Mesendoderm (in vitro differentiated cells): Measurements from ENCODE around the gene FCGR2B.
"Not testable (repeated sequence)": the region's sequence is repeated elsewhere in the genome, so short reads cannot be mapped to it uniquely, and the experiment has no call there.

Source experiments
- DNase-seq: peaks from one replicate; pipeline ENCODE4 v3.0.0; 2013
- H2AK5ac ChIP-seq: 2 replicates; pipeline ENCODE4 v1.6.1; 2013; ENCODE audit warnings: low read length, inconsistent platforms
- H2BK120ac ChIP-seq: 2 replicates; pipeline ENCODE4 v1.6.1; 2013; ENCODE audit warnings: low read depth, mild to moderate bottlenecking, low read length, moderate library complexity, mixed read lengths
- H2BK15ac ChIP-seq: replicated peaks from 2 replicates; pipeline ENCODE4 v1.6.1; 2013; ENCODE audit warnings: low read depth, mild to moderate bottlenecking, moderate library complexity
- H2BK5ac ChIP-seq: 2 replicates; pipeline ENCODE4 v1.6.1; 2013; ENCODE audit warnings: low read length, inconsistent platforms
- H3K18ac ChIP-seq: 2 replicates; pipeline ENCODE4 v1.6.1; 2013; ENCODE audit warnings: mild to moderate bottlenecking, low read length, mixed read lengths
- H3K23ac ChIP-seq: one replicate; pipeline ENCODE4 v1.6.1; 2013; ENCODE audit warnings: low read length
- H3K27ac ChIP-seq: 2 replicates; pipeline ENCODE4 v1.5.1; 2013; ENCODE audit warnings: low read depth, mild to moderate bottlenecking, inconsistent platforms, low read length, moderate library complexity
- H3K27me3 ChIP-seq: 2 replicates; pipeline ENCODE4 v1.6.1; 2013; ENCODE audit warnings: low read length, control low read depth, mild to moderate bottlenecking, inconsistent platforms; ENCODE audit not compliant: insufficient read depth, poor library complexity
- H3K36me3 ChIP-seq: 2 replicates; pipeline ENCODE4 v1.6.1; 2013; ENCODE audit warnings: low read length, inconsistent platforms; ENCODE audit not compliant: control insufficient read depth, insufficient read depth
- H3K4ac ChIP-seq: one replicate; pipeline ENCODE4 v1.6.1; 2013; ENCODE audit warnings: low read depth, mild to moderate bottlenecking, low read length, moderate library complexity
- H3K4me1 ChIP-seq: 2 replicates; pipeline ENCODE4 v1.6.1; 2013; ENCODE audit warnings: low read depth, low read length, inconsistent platforms; ENCODE audit not compliant: control insufficient read depth
- H3K4me2 ChIP-seq: 2 replicates; pipeline ENCODE4 v1.6.1; 2013; ENCODE audit warnings: low read length
- H3K4me3 ChIP-seq: 2 replicates; pipeline ENCODE4 v1.5.1; 2013; ENCODE audit warnings: mild to moderate bottlenecking, low read length
- H3K56ac ChIP-seq: one replicate; pipeline ENCODE4 v1.6.1; 2013; ENCODE audit warnings: low read length
- H3K79me1 ChIP-seq: 2 replicates; pipeline ENCODE4 v1.6.1; 2013; ENCODE audit warnings: low read length, inconsistent platforms
- H3K79me2 ChIP-seq: 2 replicates; pipeline ENCODE4 v1.6.1; 2013; ENCODE audit warnings: mild to moderate bottlenecking, low read length; ENCODE audit not compliant: control insufficient read depth, insufficient read depth
- H3K9ac ChIP-seq: 2 replicates; pipeline ENCODE4 v1.6.1; 2013; ENCODE audit warnings: low read length, inconsistent platforms
- H4K5ac ChIP-seq: one replicate; pipeline ENCODE4 v1.6.1; 2013; ENCODE audit warnings: low read length
- H4K8ac ChIP-seq: one replicate; pipeline ENCODE4 v1.6.1; 2013; ENCODE audit warnings: low read depth, mild to moderate bottlenecking, control low read depth, low read length, moderate library complexity
- WGBS: extraction: QIAGEN DNeasy Blood & Tissue Kit; methylation state at CpG from one replicate; pipeline ENCODE4 v1.1.7; 2013; ENCODE audit warnings: low lambda C conversion rate, missing lambda C conversion rate; ENCODE audit not compliant: insufficient coverage; ENCODE audit errors: extremely low coverage; 5-methylcytosine and 5-hydroxymethylcytosine counted together

Gene FCGR2B

GRCh38 chr1:161642697-161643096 is 20.2 kb upstream of the FCGR2B start:
- not testable (repeated sequence) for H4K5ac ChIP-seq, H3K9ac ChIP-seq, H4K8ac ChIP-seq, H3K4me1 ChIP-seq, H3K56ac ChIP-seq, H2BK15ac ChIP-seq, H3K79me2 ChIP-seq, H3K18ac ChIP-seq, H3K36me3 ChIP-seq, H3K79me1 ChIP-seq, H3K27ac ChIP-seq, H2BK5ac ChIP-seq, H3K4me2 ChIP-seq, H2BK120ac ChIP-seq, H3K4ac ChIP-seq, H3K4me3 ChIP-seq, DNase-seq, H3K27me3 ChIP-seq, H2AK5ac ChIP-seq, H3K23ac ChIP-seq
- no CpG with 5 or more reads among the region's 1 CpG for WGBS

- H3K23ac ChIP-seq, H3K18ac ChIP-seq, H3K79me1 ChIP-seq, H3K4me1 ChIP-seq, H3K56ac ChIP-seq, DNase-seq, H3K27me3 ChIP-seq, H3K4me2 ChIP-seq, H4K5ac ChIP-seq, H3K79me2 ChIP-seq, H3K4me3 ChIP-seq, H3K27ac ChIP-seq, H2BK5ac ChIP-seq, H3K4ac ChIP-seq, H4K8ac ChIP-seq, H3K9ac ChIP-seq, H2BK15ac ChIP-seq, H2AK5ac ChIP-seq, H2BK120ac ChIP-seq, H3K36me3 ChIP-seq: not testable (repeated sequence)
- no CpG with 5 or more reads among the region's 5 CpGs for WGBS
Measured at GRCh38 chr1:161643481-161644208, 19.3 kb upstream of the FCGR2B start.

- H4K5ac ChIP-seq, H3K9ac ChIP-seq, H3K36me3 ChIP-seq, H3K4me3 ChIP-seq, H2BK120ac ChIP-seq, H3K4me2 ChIP-seq, H2AK5ac ChIP-seq, H3K4me1 ChIP-seq, H2BK5ac ChIP-seq, H4K8ac ChIP-seq, H3K23ac ChIP-seq, H2BK15ac ChIP-seq, H3K27ac ChIP-seq, H3K18ac ChIP-seq, H3K4ac ChIP-seq, H3K27me3 ChIP-seq, H3K79me1 ChIP-seq, H3K56ac ChIP-seq, H3K79me2 ChIP-seq, DNase-seq: not testable (repeated sequence)
- WGBS = no CpG with 5 or more reads among the region's 1 CpG
Measured at GRCh38 chr1:161644855-161645254, 18.1 kb upstream of the FCGR2B start.

DNA sequence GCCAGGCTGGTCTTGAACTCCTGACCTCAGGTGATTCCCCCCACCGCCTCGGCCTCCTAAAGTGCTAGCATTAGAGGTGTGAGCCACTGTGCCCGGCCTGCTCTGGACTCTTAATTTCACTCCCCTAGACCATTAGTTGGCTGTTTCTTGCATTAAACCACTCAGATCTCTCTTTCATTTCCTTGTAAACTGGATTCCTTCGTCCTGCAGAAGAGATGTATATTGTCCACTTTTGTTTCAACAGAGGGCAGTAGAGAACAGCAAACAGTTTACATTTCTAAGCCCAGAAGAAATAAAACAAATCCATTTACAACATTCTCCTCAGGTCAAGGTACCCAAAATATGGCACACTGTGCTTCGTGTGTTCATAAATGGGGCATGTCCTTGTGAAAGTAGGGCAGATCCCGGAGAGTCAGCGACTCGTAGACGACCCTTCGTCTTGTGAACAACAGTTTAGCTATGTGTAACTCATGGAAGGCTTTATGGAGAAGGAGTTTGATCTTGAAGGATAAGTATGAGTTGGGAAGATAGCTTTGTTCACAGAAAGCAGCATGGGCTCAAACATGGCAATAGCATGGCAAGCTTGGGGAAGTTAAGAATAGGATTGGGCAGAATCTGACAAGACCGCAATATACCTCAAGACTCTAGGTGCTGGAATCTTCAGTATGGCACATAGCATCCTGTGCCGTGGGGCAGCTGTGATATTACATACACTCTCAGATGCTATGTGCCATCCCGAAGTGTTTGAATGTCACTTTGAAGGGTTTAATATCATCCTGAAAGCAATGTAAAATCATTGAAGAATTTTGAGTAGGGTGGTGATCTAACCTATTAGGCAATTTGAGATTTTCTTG is 15.2 kb upstream of the FCGR2B start:
- not testable (repeated sequence) for H4K8ac ChIP-seq, H2BK5ac ChIP-seq, H3K27me3 ChIP-seq, H3K4me2 ChIP-seq, H3K18ac ChIP-seq, H2BK120ac ChIP-seq, H3K4me3 ChIP-seq, H3K79me1 ChIP-seq, H3K23ac ChIP-seq, H2AK5ac ChIP-seq, H3K27ac ChIP-seq, H3K56ac ChIP-seq, H3K36me3 ChIP-seq, H2BK15ac ChIP-seq, H3K4ac ChIP-seq, H3K9ac ChIP-seq, H4K5ac ChIP-seq, H3K4me1 ChIP-seq, H3K79me2 ChIP-seq
- WGBS = no CpG with 5 or more reads among the region's 13 CpGs
- DNase-seq = peak; percentile 38

- not testable (repeated sequence) for H2BK15ac ChIP-seq, H3K4ac ChIP-seq, H3K79me2 ChIP-seq, H4K5ac ChIP-seq, H4K8ac ChIP-seq, H3K4me3 ChIP-seq, H3K36me3 ChIP-seq, H3K9ac ChIP-seq, H3K27me3 ChIP-seq, H3K18ac ChIP-seq, H3K56ac ChIP-seq, H2BK120ac ChIP-seq, DNase-seq, H3K4me1 ChIP-seq, H3K79me1 ChIP-seq, H3K27ac ChIP-seq, H3K4me2 ChIP-seq, H2BK5ac ChIP-seq, H3K23ac ChIP-seq, H2AK5ac ChIP-seq
- no CpG with 5 or more reads among the region's 7 CpGs for WGBS
Measured at GRCh38 chr1:161653541-161653940, 9.4 kb upstream of the FCGR2B start.
